Measurements from ENCODE around the gene CCDC150.
"Not testable (repeated sequence)": the region's sequence is repeated elsewhere in the genome, so short reads cannot be mapped to it uniquely, and the experiment has no call there.

Gene CCDC150

GRCh38 chr2:196685792-196686191, 46.3 kb downstream of the CCDC150 start:
- H3K4me3 ChIP-seq (ENCODE audit: low read length): no peak overlapping the region
- no peaks in the 10 kb centered on the region for H3K27me3 ChIP-seq (ENCODE audit: control insufficient read depth, insufficient read depth, low read length)
- no peaks in the 10 kb centered on the region for H3K36me3 ChIP-seq (ENCODE audit: control insufficient read depth, insufficient read depth, low read length)
- H3K9ac ChIP-seq (ENCODE audit: low read length): no peak overlapping the region
- no peaks in the 10 kb centered on the region for H3K4me1 ChIP-seq (ENCODE audit: control insufficient read depth, insufficient read depth, low read length)
- H3K9me3 ChIP-seq (ENCODE audit: control insufficient read depth, low read length): no peaks in the 10 kb centered on the region

- not testable (repeated sequence) for H3K9me3 ChIP-seq (ENCODE audit: control insufficient read depth, low read length); H3K36me3 ChIP-seq (ENCODE audit: control insufficient read depth, insufficient read depth, low read length); H3K4me1 ChIP-seq (ENCODE audit: control insufficient read depth, insufficient read depth, low read length); H3K9ac ChIP-seq (ENCODE audit: low read length); H3K4me3 ChIP-seq (ENCODE audit: low read length); H3K27me3 ChIP-seq (ENCODE audit: control insufficient read depth, insufficient read depth, low read length)
Observed at GRCh38 chr2:196686737-196687136, 47.2 kb downstream of the CCDC150 start.

GRCh38 chr2:196696423-196697079, 57.0 kb downstream of the CCDC150 start:
- H3K9ac ChIP-seq (ENCODE audit: low read length): no peak overlapping the region
- H3K36me3 ChIP-seq (ENCODE audit: control insufficient read depth, insufficient read depth, low read length): no peaks in the 10 kb centered on the region
- no peaks in the 10 kb centered on the region for H3K9me3 ChIP-seq (ENCODE audit: control insufficient read depth, low read length)
- no peaks in the 10 kb centered on the region for H3K4me1 ChIP-seq (ENCODE audit: control insufficient read depth, insufficient read depth, low read length)
- H3K27me3 ChIP-seq (ENCODE audit: control insufficient read depth, insufficient read depth, low read length): no peaks in the 10 kb centered on the region
- H3K4me3 ChIP-seq (ENCODE audit: low read length): no peak overlapping the region

- Histone ChIP-seq H3K27me3 (ENCODE audit: control insufficient read depth, insufficient read depth, low read length) (no peaks in the 10 kb centered on the region), H3K9ac (ENCODE audit: low read length) (no peak overlapping the region), H3K9me3 (ENCODE audit: control insufficient read depth, low read length) (no peaks in the 10 kb centered on the region), H3K4me1 (ENCODE audit: control insufficient read depth, insufficient read depth, low read length) (no peaks in the 10 kb centered on the region), H3K36me3 (ENCODE audit: control insufficient read depth, insufficient read depth, low read length) (no peaks in the 10 kb centered on the region), H3K4me3 (ENCODE audit: low read length) (no peak overlapping the region)
Observed at GRCh38 chr2:196697825-196698224, 58.3 kb downstream of the CCDC150 start.

- Histone ChIP-seq H3K27me3 (ENCODE audit: control insufficient read depth, insufficient read depth, low read length) (no peaks in the 10 kb centered on the region), H3K9me3 (ENCODE audit: control insufficient read depth, low read length) (no peaks in the 10 kb centered on the region), H3K9ac (ENCODE audit: low read length) (no peak overlapping the region), H3K4me3 (ENCODE audit: low read length) (no peak overlapping the region), H3K36me3 (ENCODE audit: control insufficient read depth, insufficient read depth, low read length) (no peaks in the 10 kb centered on the region), H3K4me1 (ENCODE audit: control insufficient read depth, insufficient read depth, low read length) (no peaks in the 10 kb centered on the region)
Observed at GRCh38 chr2:196702641-196703040, 63.1 kb downstream of the CCDC150 start.

- Histone ChIP-seq H3K4me1 (ENCODE audit: control insufficient read depth, insufficient read depth, low read length) (no peaks in the 10 kb centered on the region), H3K27me3 (ENCODE audit: control insufficient read depth, insufficient read depth, low read length) (no peaks in the 10 kb centered on the region), H3K4me3 (ENCODE audit: low read length) (no peak overlapping the region), H3K9ac (ENCODE audit: low read length) (no peak overlapping the region), H3K9me3 (ENCODE audit: control insufficient read depth, low read length) (no peaks in the 10 kb centered on the region), H3K36me3 (ENCODE audit: control insufficient read depth, insufficient read depth, low read length) (no peaks in the 10 kb centered on the region)
Observed at GRCh38 chr2:196703695-196704094, 64.2 kb downstream of the CCDC150 start.

GRCh38 chr2:196710056-196710455, 70.5 kb downstream of the CCDC150 start:
- H3K36me3 ChIP-seq (ENCODE audit: control insufficient read depth, insufficient read depth, low read length); H3K9me3 ChIP-seq (ENCODE audit: control insufficient read depth, low read length); H3K4me1 ChIP-seq (ENCODE audit: control insufficient read depth, insufficient read depth, low read length); H3K9ac ChIP-seq (ENCODE audit: low read length); H3K27me3 ChIP-seq (ENCODE audit: control insufficient read depth, insufficient read depth, low read length); H3K4me3 ChIP-seq (ENCODE audit: low read length): not testable (repeated sequence)

- Histone ChIP-seq H3K4me3 (ENCODE audit: low read length) (no peak overlapping the region), H3K27me3 (ENCODE audit: control insufficient read depth, insufficient read depth, low read length) (no peaks in the 10 kb centered on the region), H3K9me3 (ENCODE audit: control insufficient read depth, low read length) (no peaks in the 10 kb centered on the region), H3K36me3 (ENCODE audit: control insufficient read depth, insufficient read depth, low read length) (no peaks in the 10 kb centered on the region), H3K4me1 (ENCODE audit: control insufficient read depth, insufficient read depth, low read length) (no peaks in the 10 kb centered on the region), H3K9ac (ENCODE audit: low read length) (no peak overlapping the region)
Observed at GRCh38 chr2:196711625-196712024, 72.1 kb downstream of the CCDC150 start.

GRCh38 chr2:196712867-196713266, 73.4 kb downstream of the CCDC150 start:
- no peaks in the 10 kb centered on the region for H3K27me3 ChIP-seq (ENCODE audit: control insufficient read depth, insufficient read depth, low read length)
- no peak overlapping the region for H3K9ac ChIP-seq (ENCODE audit: low read length)
- H3K9me3 ChIP-seq (ENCODE audit: control insufficient read depth, low read length): no peaks in the 10 kb centered on the region
- no peaks in the 10 kb centered on the region for H3K36me3 ChIP-seq (ENCODE audit: control insufficient read depth, insufficient read depth, low read length)
- no peaks in the 10 kb centered on the region for H3K4me1 ChIP-seq (ENCODE audit: control insufficient read depth, insufficient read depth, low read length)
- no peak overlapping the region for H3K4me3 ChIP-seq (ENCODE audit: low read length)

GRCh38 chr2:196718419-196719109, 79.0 kb downstream of the CCDC150 start:
- H3K9ac ChIP-seq (ENCODE audit: low read length): no peak overlapping the region
- no peaks in the 10 kb centered on the region for H3K27me3 ChIP-seq (ENCODE audit: control insufficient read depth, insufficient read depth, low read length)
- no peak overlapping the region for H3K4me3 ChIP-seq (ENCODE audit: low read length)
- H3K9me3 ChIP-seq (ENCODE audit: control insufficient read depth, low read length): no peaks in the 10 kb centered on the region
- H3K4me1 ChIP-seq (ENCODE audit: control insufficient read depth, insufficient read depth, low read length): peaks cover 7% of the 10 kb centered on the region
- no peaks in the 10 kb centered on the region for H3K36me3 ChIP-seq (ENCODE audit: control insufficient read depth, insufficient read depth, low read length)

- H3K9me3 ChIP-seq (ENCODE audit: control insufficient read depth, low read length): no peaks in the 10 kb centered on the region
- no peaks in the 10 kb centered on the region for H3K27me3 ChIP-seq (ENCODE audit: control insufficient read depth, insufficient read depth, low read length)
- H3K4me3 ChIP-seq (ENCODE audit: low read length): no peak overlapping the region
- H3K4me1 ChIP-seq (ENCODE audit: control insufficient read depth, insufficient read depth, low read length): peaks cover 7% of the 10 kb centered on the region
- H3K9ac ChIP-seq (ENCODE audit: low read length): no peak overlapping the region
- no peaks in the 10 kb centered on the region for H3K36me3 ChIP-seq (ENCODE audit: control insufficient read depth, insufficient read depth, low read length)
Observed at GRCh38 chr2:196719110-196719872, 79.8 kb downstream of the CCDC150 start.

GRCh38 chr2:196723571-196723970, 84.1 kb downstream of the CCDC150 start:
- Histone ChIP-seq H3K9me3 (ENCODE audit: control insufficient read depth, low read length) (no peaks in the 10 kb centered on the region), H3K4me1 (ENCODE audit: control insufficient read depth, insufficient read depth, low read length) (peaks cover 7% of the 10 kb centered on the region), H3K4me3 (ENCODE audit: low read length) (no peak overlapping the region), H3K36me3 (ENCODE audit: control insufficient read depth, insufficient read depth, low read length) (no peaks in the 10 kb centered on the region), H3K27me3 (ENCODE audit: control insufficient read depth, insufficient read depth, low read length) (no peaks in the 10 kb centered on the region), H3K9ac (ENCODE audit: low read length) (no peak overlapping the region)
